GM12892 (cell line): ENCODE results near the gene HORMAD1.

Experiments
- POLR2A ChIP-seq: IDR thresholded peaks from 2 replicates; pipeline ENCODE4 v1.6.1; 2011; ENCODE audit warnings: low read depth, low read length, control low read depth
- POLR2AphosphoS5 ChIP-seq: IDR thresholded peaks from 2 replicates; pipeline ENCODE4 v1.6.1; 2011; ENCODE audit warnings: low read depth, low read length, control low read depth
- TAF1 ChIP-seq: IDR thresholded peaks from 2 replicates; pipeline ENCODE4 v1.6.1; 2011; ENCODE audit warnings: low read depth, mild to moderate bottlenecking, control low read depth, low read length, borderline replicate concordance

DNA sequence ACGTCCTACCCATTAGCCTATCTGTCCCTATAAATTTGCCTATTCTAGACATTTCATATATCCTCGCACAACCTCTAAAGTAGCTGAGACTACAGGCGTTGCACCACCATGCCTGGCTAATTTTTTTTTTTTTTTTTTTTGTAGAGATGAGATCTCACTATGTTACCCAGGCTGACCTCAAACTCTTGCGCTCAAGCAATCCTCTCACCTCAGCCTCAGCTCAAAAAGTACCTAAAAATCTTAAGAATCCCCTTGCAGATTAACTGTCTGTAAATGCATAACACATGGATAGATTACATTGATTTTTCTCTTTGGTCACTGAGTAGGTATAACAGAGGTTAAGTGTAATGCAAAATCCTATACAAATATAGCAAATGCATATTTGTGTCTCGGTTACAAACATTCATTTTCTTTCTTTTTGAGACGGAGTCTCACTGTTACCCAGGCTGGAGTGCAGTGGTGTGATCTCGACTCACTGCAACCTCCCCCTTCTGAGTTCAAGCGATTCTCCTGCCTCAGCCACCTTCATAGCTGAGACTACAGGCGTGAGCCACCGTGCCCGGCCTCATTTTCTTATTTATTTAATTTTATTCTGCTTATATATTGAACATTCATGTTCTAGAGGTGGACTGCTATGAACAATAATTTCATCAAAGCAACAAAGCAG, 2.3 kb downstream of the HORMAD1 start:
- TF ChIP-seq POLR2A (no peak), POLR2AphosphoS5 (no peak), TAF1 (no peak)
